Measurements from ENCODE around the gene PPP1R14C.

- no peak for TF ChIP-seq CTCF (IDR thresholded peaks at IDR 0.05)
- TF ChIP-seq POLR2A (IDR thresholded peaks at IDR 0.05): no peak
- no peak for TF ChIP-seq POLR2AphosphoS5 (IDR thresholded peaks at IDR 0.05)
- no peak for TF ChIP-seq EP300 (IDR thresholded peaks at IDR 0.05)
These were observed 2.6 kb downstream of the PPP1R14C start for GRCh38 chr6:150145427-150145826.
